SKM-1 treated with dmso at 0.1 percent for 144 hours (cell line): Measurements from ENCODE around the gene AMIGO2.
"Not testable (repeated sequence)": the region's sequence is repeated elsewhere in the genome, so short reads cannot be mapped to it uniquely, and the experiment has no call there.

Experiments used
- DNase-seq: peaks from one replicate; lab custom pipeline; 2025; ENCODE audit not compliant: unreplicated experiment; lab: John Stamatoyannopoulos, UW

The AMIGO2 gene

GRCh38 chr12:47075192-47076084, 4.3 kb downstream of the AMIGO2 start:
- no peak for DNase-seq

GRCh38 chr12:47074757-47075156, 5.0 kb downstream of the AMIGO2 start:
- DNase-seq: no peak

- no peak for DNase-seq
These were observed 5.8 kb downstream of the AMIGO2 start for GRCh38 chr12:47073951-47074350.

GRCh38 chr12:47071241-47071852, 8.4 kb downstream of the AMIGO2 start:
- DNase-seq: no peak

- DNase-seq: no peak
These were observed 9.4 kb downstream of the AMIGO2 start for GRCh38 chr12:47070310-47070709.

- no peak for DNase-seq
These were observed 11.2 kb downstream of the AMIGO2 start for GRCh38 chr12:47068539-47068938.

- DNase-seq: no peak
These were observed 11.9 kb downstream of the AMIGO2 start for GRCh38 chr12:47067771-47068431.

- DNase-seq: no peak
These were observed 12.6 kb downstream of the AMIGO2 start for GRCh38 chr12:47067176-47067575.

- no peak for DNase-seq
These were observed 13.3 kb downstream of the AMIGO2 start for GRCh38 chr12:47066278-47067025.

- no peak for DNase-seq
These were observed 14.2 kb downstream of the AMIGO2 start for GRCh38 chr12:47065546-47065945.

- not testable (repeated sequence) for DNase-seq
These were observed 21.1 kb downstream of the AMIGO2 start for GRCh38 chr12:47058640-47059039.

GRCh38 chr12:47056944-47057343, 22.8 kb downstream of the AMIGO2 start:
- not testable (repeated sequence) for DNase-seq

GRCh38 chr12:47055856-47056255, 23.9 kb downstream of the AMIGO2 start:
- DNase-seq: not testable (repeated sequence)

GRCh38 chr12:47054659-47055058, 25.1 kb downstream of the AMIGO2 start:
- DNase-seq: no peak

- DNase-seq: no peak
These were observed 25.8 kb downstream of the AMIGO2 start for GRCh38 chr12:47053961-47054360.

GRCh38 chr12:47052274-47052673, 27.5 kb downstream of the AMIGO2 start:
- DNase-seq: no peak

- DNase-seq: not testable (repeated sequence)
These were observed 28.5 kb downstream of the AMIGO2 start for GRCh38 chr12:47051291-47051690.

- DNase-seq: no peak
These were observed 31.2 kb downstream of the AMIGO2 start for GRCh38 chr12:47048541-47048940.

GRCh38 chr12:47041327-47041726, 38.4 kb downstream of the AMIGO2 start:
- no peak for DNase-seq

GRCh38 chr12:47039756-47040155, 40.0 kb downstream of the AMIGO2 start:
- DNase-seq: no peak

GRCh38 chr12:47039079-47039478, 40.7 kb downstream of the AMIGO2 start:
- DNase-seq: no peak
